Testis (tissue), 3 donors: ENCODE measurements around the gene COG1. TPM values are rescaled to one million over a fixed set of nuclear protein-coding genes. Genes with fewer than 3 reads are reported as not detected.
A peak's percentile ranks its signal among the peaks of the same experiment; 100 is the strongest.

Experiments
- DNase-seq: peaks from one replicate; pipeline ENCODE4 v3.0.0-alpha.2; 2019
- H3K27ac ChIP-seq, 2 donors: fragments of 200-600 bp; sonication (generic); one replicate each; pipeline ENCODE4 v1.5.1; 2019
- H3K27me3 ChIP-seq: fragments of 200-600 bp; sonication (generic); one replicate; pipeline ENCODE4 v1.5.1; 2019
- H3K36me3 ChIP-seq: fragments of 200-600 bp; sonication (generic); one replicate; pipeline ENCODE4 v1.5.1; 2017; ENCODE audit warnings: low read depth; ENCODE audit errors: missing control alignments
- H3K4me1 ChIP-seq: fragments of 200-600 bp; sonication (generic); one replicate; pipeline ENCODE4 v1.5.1; 2019
- H3K4me3 ChIP-seq, 2 donors: fragments of 200-600 bp; sonication (generic); one replicate each; pipeline ENCODE4 v1.5.1; 2017 to 2019
- H3K9me3 ChIP-seq: fragments of 200-600 bp; sonication (generic); one replicate; pipeline ENCODE4 v1.5.1; 2017
- POLR2A ChIP-seq: fragments of 450-650 bp; IDR thresholded peaks from one replicate; pipeline ENCODE4 v1.6.1; 2017; ENCODE audit warnings: antibody characterized with exemption, mild to moderate bottlenecking, moderate library complexity
- WGBS, 2 donors: methylation state at CpG; one replicate each; pipeline ENCODE4 v1.1.5; 2018; 5-methylcytosine and 5-hydroxymethylcytosine counted together
- intact Hi-C: fragments of 100-400 bp; cut with DNase I; formaldehyde crosslinking; loops from one replicate; pipeline ENCODE4 v1.15.1; 2023; ENCODE audit warnings: low total_unique reads
- polyA plus RNA-seq: library from polyadenylated mRNA; stranded (reverse); fragments of 350-450 nt; fragmentation: Illumina TruSeq; extraction: RNeasy Lipid Tissue Mini Kit (QIAGEN cat#74804); gene quantifications from one replicate; pipeline ENCODE4 v1.2.3, GENCODE V29; 2014; ENCODE audit warnings: low read depth, low replicate concordance; ENCODE audit not compliant: insufficient read depth
- total RNA-seq, 2 donors: library from RNA; depleted of rRNA; stranded (reverse); fragments of >200 nt; gene quantifications; one replicate each; pipeline ENCODE4 v1.2.3, GENCODE V29; 2016
- TF ChIP-seq, protein P1 (sequence below), 3 experiments: fragments of 450-650 bp in 2 of 3; fragments of 200-600 bp in 1 of 3; sonication (generic) in 1 of 3; IDR thresholded peaks; one replicate each; pipeline ENCODE4 v1.5.1; 2016 to 2019; ENCODE audit warnings: antibody characterized with exemption in 3 of 3, mild to moderate bottlenecking in 2 of 3, moderate library complexity in 1 of 3

COG1 gene
- total and polyA plus RNA-seq, 3 donors from 2014 or later: 56.3 to 61.8 (median 58.3) TPM

DNA sequence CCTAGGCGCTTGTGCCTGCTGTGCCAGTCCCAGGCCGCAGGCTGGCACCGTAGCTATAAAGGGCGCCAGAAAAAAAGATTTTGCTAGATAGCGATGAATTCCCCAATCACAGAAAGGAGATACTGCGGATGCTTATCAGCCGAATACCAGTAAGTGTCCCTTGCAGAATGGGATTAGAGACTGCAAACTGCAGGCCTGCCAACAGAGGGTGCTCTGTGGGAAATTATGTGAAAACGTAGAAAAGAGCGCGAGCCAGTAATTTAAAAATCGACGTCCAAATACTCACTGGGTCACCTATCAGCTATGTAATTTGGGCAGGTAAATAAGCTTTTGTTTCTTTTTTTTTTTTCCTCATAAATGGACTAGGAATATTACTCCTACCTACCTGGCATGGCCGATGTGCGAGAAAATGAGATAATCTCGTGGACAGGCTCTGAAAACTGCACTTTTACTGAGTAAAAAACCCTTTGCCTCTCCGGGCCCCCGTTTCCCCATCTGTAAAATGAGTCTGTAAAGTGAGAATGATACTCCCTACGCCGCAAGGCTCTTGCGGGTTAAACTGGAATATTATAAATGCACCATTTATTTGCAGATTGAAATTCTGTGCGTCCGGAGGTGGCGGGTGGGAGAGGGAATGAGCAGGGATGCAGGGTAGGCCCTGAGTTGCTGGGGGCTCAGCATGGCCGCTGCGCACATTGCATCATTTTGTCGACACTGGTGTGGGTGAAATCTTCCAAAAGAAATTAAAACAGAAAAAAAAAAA lies 1.2 kb upstream of the COG1 start:
- Histone ChIP-seq H3K27ac (peak overlapping the region; percentile 73 to 75), H3K4me3 (peak overlapping the region; percentile 88 to 95), H3K27me3 (no peaks in the 10 kb centered on the region), H3K4me1 (peaks cover 4% of the 10 kb centered on the region), H3K9me3 (no peaks in the 10 kb centered on the region), H3K36me3 (no peaks in the 10 kb centered on the region)
- WGBS, 2 donors: 6 to 7% methylated on average over 26 of the region's 26 CpGs
- intact Hi-C loops: no loop called here
- no peak for TF ChIP-seq POLR2A
- TF ChIP-seq, protein P1, sequence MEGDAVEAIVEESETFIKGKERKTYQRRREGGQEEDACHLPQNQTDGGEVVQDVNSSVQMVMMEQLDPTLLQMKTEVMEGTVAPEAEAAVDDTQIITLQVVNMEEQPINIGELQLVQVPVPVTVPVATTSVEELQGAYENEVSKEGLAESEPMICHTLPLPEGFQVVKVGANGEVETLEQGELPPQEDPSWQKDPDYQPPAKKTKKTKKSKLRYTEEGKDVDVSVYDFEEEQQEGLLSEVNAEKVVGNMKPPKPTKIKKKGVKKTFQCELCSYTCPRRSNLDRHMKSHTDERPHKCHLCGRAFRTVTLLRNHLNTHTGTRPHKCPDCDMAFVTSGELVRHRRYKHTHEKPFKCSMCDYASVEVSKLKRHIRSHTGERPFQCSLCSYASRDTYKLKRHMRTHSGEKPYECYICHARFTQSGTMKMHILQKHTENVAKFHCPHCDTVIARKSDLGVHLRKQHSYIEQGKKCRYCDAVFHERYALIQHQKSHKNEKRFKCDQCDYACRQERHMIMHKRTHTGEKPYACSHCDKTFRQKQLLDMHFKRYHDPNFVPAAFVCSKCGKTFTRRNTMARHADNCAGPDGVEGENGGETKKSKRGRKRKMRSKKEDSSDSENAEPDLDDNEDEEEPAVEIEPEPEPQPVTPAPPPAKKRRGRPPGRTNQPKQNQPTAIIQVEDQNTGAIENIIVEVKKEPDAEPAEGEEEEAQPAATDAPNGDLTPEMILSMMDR (IDR thresholded peaks at IDR 0.05): peak; percentile 56 to 92 (median 83)
- peak; percentile 83 for DNase-seq

DNA sequence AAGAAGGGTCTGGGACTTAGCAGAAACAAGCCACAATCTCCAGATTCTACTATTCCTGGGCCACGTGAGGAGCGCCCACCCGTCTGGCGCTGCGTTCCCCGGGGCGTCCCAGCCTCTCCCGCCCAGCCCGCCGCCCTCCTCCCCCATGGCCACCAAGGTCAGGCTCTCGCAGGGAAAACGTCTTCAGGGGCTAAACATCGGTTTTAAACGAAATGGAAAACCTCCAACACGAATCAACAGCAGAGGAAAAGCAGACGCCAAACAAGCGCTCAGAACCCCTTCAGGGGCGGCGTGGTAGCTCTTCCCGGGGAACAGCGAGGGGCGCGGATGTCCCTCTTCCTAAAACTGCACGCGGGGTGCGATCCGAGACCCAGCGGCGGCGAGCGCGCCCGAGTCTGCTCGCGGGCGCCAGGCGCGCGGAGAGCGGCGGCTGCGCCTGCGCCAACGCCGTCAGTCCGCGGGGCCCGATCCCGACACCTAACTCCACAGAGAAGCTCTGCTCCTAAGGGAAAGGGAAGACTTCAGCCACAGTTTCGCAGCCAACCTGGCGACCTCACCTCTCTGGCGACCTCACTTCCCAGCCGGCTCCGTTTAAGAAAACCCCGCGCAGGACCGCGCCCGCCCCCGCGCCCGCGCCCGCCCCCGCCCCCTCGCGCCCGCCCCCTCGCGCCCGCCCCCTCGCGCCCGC lies 505 bp upstream of the COG1 start:
- intact Hi-C loops: no loop called here
- Histone ChIP-seq H3K27me3 (no peaks in the 10 kb centered on the region), H3K27ac (peak overlapping the region; percentile 73 to 75), H3K9me3 (no peaks in the 10 kb centered on the region), H3K4me1 (peaks cover 4% of the 10 kb centered on the region), H3K4me3 (peak overlapping the region; percentile 88 to 95), H3K36me3 (no peaks in the 10 kb centered on the region)
- 0 to 1% methylated on average over 35 to 57 of the region's 74 CpGs for WGBS, 2 donors
- DNase-seq: peak; percentile 66
- TF ChIP-seq POLR2A: no peak
- TF ChIP-seq, protein P1 (IDR thresholded peaks at IDR 0.05): no peak

DNA sequence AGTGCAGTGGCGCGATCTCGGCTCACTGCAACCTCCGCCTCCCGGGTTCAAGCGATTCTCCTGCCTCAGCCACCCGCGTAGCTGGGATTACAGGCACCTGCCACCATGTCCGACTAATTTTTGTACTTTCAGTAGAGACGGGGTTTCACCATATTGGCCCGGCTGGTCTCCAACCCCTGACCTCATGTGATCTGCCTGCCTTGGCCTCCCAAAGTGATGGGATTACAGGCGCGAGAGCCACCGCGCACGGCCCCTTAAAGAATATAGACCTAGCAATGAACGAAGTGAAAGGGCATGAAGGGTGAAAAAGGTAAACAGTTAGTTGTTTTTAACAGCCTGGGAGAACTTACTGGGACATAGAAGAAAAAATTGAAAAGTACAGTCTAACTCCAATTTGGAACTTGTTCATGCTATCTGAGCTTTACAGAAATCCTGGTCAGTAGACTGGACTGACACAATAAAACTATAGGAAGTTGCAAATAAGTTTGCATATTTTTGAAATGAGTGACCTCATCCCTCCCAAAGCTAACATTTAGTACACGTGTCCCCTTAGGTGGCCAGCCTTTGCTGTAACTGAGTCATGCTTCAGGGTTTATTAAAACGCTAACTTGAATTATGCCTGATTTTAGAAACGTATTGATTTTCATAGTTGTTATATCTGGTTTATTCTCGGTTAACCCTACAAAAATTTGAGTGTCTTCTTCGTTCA lies 1.8 kb downstream of the COG1 start:
- no peak for DNase-seq
- no peaks in the 10 kb centered on the region for H3K27me3 ChIP-seq
- no peak for TF ChIP-seq POLR2A
- TF ChIP-seq, protein P1 (IDR thresholded peaks at IDR 0.05): no peak
- peaks cover 4% of the 10 kb centered on the region for H3K4me1 ChIP-seq
- H3K9me3 ChIP-seq: no peaks in the 10 kb centered on the region
- H3K27ac ChIP-seq: no peak overlapping the region
- no peak overlapping the region for H3K4me3 ChIP-seq
- H3K36me3 ChIP-seq: no peaks in the 10 kb centered on the region
- WGBS, 2 donors: 69 to 71% methylated on average over 22 of the region's 22 CpGs
- intact Hi-C loops: no loop called here

DNA sequence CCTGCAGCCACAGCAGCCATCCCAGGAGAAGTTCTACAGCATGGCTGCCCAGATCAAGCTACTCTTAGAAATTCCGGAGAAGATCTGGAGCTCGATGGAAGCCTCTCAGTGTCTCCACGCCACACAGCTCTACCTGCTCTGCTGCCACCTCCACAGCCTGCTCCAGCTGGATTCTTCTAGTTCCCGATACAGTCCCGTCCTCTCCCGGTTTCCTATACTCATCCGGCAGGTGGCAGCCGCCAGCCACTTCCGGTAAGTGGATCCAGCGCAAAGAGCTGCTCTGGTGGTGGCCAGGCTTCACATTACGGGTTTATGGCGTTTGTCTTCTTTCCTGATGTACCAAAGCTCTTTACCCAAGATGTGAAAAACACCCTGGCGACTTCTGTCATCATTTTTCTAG lies 3.6 kb downstream of the COG1 start:
- TF ChIP-seq, protein P1 (IDR thresholded peaks at IDR 0.05): no peak
- TF ChIP-seq POLR2A: no peak
- WGBS, 2 donors: 65 to 83% methylated on average over 13 of the region's 13 CpGs
- peaks cover 12% of the 10 kb centered on the region for H3K4me1 ChIP-seq
- H3K9me3 ChIP-seq: no peaks in the 10 kb centered on the region
- peak; percentile 34 for DNase-seq
- no peak overlapping the region for H3K4me3 ChIP-seq
- H3K27ac ChIP-seq: no peak overlapping the region
- intact Hi-C loops: no loop called here
- H3K36me3 ChIP-seq: no peaks in the 10 kb centered on the region
- H3K27me3 ChIP-seq: no peaks in the 10 kb centered on the region
